ENCODE results near the gene COL6A3.
"Not testable (repeated sequence)": the region's sequence is repeated elsewhere in the genome, so short reads cannot be mapped to it uniquely, and the experiment has no call there.

Gene COL6A3

DNA sequence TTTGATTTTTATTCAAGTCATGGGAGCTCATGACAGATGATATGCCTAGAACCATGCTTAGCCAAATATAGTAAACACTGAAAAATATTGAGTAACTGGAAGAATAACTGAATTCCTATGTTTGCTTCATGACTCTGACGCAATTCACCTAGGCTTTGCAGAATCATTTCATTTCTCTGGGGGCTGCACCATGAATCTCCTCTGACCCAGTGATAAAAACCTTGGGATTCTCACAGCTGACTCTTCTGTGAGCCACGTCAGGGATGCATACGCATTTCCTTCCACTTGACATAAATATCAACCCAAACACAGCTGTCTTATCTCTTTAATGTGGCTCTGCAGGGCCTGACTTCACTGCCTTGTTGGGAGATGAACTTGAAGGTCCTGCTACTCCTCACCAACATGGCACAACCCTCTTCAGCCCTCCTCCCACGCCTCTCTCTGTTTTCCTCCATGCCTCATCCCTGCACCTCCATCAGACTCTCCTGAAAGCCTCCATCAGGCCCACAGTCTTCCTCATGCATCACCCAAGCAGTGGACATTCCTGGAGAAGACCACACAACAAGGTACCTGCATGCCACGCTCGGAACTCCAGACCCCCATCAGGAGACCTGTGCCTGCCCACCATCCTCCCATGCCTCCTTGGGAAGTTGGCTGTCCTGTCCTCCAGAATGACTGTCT is 29.8 kb downstream of the COL6A3 start:
- no peak for DNase-seq (ENCODE audit: low read depth in 2 of 3, low spot score in 2 of 3)

DNA sequence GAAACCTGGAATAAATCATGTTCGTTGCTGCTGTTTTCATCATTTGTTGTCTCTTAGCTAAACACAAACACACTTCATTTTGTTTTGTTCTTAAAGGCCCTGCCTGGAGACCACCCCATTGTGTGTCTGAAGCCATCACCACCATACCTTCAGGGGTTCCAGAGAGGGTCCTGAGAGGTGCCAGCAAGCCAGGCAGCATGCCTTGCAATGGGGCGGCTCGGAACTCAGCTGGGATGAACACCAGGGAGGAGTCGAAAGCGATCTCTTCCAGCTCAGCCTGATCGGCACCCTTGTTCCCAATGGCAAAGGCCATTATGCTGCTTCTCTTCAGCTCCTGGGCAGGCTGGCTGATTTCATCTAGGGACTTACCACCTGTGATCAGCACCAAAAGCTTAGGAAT is 33.2 kb downstream of the COL6A3 start:
- DNase-seq (ENCODE audit: low read depth in 2 of 3, low spot score in 2 of 3), result no peak

DNA sequence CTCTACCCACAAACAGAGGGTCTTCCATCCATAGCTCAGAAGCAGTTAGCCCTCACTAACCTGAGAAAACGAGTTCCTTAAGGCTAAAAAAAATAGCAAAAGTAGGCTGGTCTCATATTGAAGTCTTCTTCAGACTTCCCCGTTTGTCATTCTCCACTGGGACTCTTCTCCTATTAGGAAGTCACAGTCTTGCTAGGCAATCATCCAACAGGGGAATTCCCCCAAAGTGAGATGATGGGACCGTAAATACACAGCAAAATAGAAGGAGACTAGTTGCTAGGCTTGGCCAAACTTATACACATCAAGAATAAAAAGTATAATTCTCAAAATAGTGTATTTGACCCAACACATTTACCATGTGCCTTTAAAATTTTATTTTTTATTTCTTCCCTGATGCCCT is 34.3 kb downstream of the COL6A3 start:
- DNase-seq (ENCODE audit: low read depth in 2 of 3, low spot score in 2 of 3), result no peak

- no peak for DNase-seq (ENCODE audit: low read depth in 2 of 3, low spot score in 2 of 3)
Measured at GRCh38 chr2:237378650-237379049, 35.3 kb downstream of the COL6A3 start.

DNA sequence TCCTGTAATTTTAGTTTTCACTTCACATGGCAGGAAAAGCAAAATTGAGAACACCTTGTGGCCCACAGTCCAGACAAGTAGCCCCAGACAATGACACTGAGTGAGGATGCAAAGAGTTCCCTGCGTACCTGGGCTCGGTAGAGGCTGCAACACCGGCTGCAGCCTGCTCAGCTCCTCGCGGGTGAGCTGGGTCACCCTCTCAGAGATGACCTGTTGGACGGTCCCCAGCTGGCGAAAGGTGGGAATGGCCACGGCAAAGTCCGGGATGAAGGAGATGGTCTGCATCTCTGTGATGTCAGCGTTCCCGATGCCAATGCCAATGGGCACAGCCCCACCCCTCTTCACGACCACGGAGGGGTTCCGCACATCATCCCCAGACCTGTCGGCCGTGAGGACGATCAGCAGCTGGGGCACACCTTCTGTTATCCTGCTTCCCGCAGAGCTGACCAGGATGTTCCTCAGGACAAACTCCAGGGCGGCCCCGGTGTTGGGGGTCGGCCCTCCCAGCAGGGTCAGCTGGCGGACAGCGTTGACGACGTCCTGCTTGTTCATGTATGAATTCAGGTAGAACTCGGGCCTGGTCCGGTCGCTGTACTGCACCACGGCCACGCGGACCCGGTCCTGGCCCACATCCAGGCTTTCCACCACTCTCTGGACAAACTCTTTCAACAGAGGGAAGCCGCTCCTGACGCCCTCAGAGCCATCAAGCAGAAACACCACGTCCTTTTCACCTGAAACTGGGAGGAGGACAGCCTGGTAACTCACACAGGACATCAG is 39.5 kb downstream of the COL6A3 start:
- DNase-seq (ENCODE audit: low read depth in 2 of 3, low spot score in 2 of 3), result no peak

DNA sequence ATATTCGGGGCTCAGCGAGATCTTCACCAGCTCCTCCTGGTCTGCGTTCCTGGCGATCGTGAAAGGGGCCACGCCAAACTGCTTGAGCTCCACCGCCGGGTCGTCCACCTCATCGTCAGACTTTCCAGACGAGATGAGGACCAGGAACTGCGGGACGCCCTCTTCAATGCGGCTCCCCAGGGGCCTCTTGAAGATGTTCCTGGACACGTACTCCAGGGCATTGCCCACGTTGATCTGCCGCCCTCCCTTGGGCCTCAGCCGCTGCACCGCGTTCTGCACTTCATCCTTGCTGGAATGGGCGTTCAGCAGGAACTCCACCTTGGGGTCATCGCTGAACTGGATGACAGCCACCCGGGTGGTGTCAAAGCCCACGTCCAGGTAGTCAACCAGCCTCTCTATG is 42.1 kb downstream of the COL6A3 start:
- no peak for DNase-seq (ENCODE audit: low read depth in 2 of 3, low spot score in 2 of 3)

- DNase-seq (ENCODE audit: low read depth in 2 of 3, low spot score in 2 of 3), result no peak
Measured at GRCh38 chr2:237365671-237366070, 48.3 kb downstream of the COL6A3 start.

DNA sequence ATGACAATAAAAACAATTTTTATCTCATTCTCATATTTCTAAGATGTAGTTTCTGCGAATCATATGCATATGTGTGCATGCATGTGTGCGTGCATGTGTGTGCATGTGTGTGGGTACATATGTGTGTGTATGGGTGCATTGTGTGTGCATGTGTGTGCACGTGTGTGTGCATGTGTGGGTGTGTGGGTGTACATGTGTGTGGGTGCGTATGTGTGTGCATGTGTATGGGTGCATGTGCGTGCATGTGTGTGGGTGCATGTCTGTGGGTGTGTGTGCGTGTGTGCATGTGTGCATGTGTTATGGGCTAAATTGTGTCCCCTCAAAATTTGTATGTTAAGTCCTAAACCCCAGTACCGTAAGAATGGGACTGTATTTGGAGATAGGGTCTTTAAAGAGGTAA is 49.3 kb downstream of the COL6A3 start:
- DNase-seq (ENCODE audit: low read depth in 2 of 3, low spot score in 2 of 3), result no peak

- DNase-seq (ENCODE audit: low read depth in 2 of 3, low spot score in 2 of 3), result no peak
Measured at GRCh38 chr2:237361194-237362004, 52.6 kb downstream of the COL6A3 start.

GRCh38 chr2:237359894-237360780 is 53.8 kb downstream of the COL6A3 start:
- DNase-seq (ENCODE audit: low read depth in 2 of 3, low spot score in 2 of 3), result no peak

DNA sequence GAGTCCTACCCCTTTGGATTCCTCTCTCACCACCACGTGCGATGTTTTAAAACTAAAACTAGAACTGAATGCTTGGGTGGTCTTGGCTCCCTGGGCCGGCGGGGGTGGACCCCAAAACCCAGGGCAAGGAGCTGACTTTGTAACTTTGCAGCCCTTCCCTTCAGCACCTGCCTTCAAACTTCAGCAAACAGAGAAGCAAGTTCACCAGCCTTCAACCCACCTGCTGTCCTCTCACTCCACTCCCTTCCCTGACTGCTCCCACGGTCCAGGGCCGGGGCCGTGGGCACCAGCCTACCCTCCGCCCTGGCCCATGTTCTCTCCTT is 54.5 kb downstream of the COL6A3 start:
- DNase-seq (ENCODE audit: low read depth in 2 of 3, low spot score in 2 of 3), result no peak

DNA sequence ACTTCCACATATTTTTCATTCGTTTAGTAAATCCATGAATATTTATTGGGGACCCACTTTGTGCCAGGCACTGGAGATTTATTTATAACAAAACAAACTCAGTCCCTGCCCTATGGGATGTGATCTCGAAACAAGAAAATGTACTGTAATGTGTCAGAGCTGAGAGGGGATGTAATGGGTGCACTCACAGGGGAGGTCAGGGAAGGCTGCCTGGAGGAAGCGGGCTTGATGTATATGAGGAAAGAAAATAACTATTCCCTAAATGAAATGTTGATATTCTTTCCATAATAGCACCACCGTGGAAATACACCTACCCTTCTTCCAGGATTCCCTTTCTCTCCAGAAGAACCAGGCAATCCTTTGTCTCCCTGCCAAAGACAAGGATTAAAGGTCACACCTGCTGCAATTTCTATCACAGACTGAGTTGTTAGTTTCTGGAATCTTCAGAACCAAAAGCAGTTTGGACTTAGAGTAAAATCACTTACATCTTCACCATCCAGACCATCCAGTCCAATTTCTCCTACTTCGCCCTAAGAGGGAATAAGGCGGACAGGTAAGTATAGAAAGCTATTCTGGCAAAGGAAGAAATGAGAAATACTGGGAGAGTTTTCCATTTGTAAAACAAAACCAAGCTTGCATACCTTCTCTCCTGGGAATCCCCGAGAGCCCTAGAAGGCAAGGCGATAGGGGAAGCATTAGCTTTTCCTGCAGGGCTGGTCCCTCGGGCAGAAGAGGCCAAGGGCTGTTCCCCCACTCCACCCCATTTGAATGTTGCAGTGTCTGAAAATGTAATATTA is 55.0 kb downstream of the COL6A3 start:
- DNase-seq (ENCODE audit: low read depth in 2 of 3, low spot score in 2 of 3), result no peak

GRCh38 chr2:237355701-237356100 is 58.3 kb downstream of the COL6A3 start:
- no peak for DNase-seq (ENCODE audit: low read depth in 2 of 3, low spot score in 2 of 3)

DNA sequence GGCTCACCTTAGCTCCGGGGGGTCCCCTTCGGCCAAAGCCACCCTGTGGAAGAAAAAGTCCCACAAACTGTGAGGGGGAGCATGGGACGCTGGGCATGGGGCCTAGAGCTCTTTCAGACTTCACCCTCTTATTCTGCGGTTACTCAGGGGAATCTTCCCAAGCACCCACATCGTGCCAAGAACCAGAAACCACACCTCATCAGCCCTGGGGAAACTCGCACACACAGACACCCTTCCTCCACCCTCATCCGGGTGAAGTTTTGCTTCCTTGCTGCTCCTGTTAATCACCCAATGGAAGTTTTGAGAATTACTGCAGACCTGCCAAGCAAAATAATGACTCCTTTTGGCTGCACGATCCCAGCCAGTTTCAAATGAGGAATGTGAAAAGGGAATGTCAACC is 59.1 kb downstream of the COL6A3 start:
- no peak for DNase-seq (ENCODE audit: low read depth in 2 of 3, low spot score in 2 of 3)

- not testable (repeated sequence) for DNase-seq (ENCODE audit: low read depth in 2 of 3, low spot score in 2 of 3)
Measured at GRCh38 chr2:237354172-237354571, 59.8 kb downstream of the COL6A3 start.

- DNase-seq (ENCODE audit: low read depth in 2 of 3, low spot score in 2 of 3), result no peak
Measured at GRCh38 chr2:237353215-237353614, 60.7 kb downstream of the COL6A3 start.

GRCh38 chr2:237352279-237352845 is 61.6 kb downstream of the COL6A3 start:
- DNase-seq (ENCODE audit: low read depth in 2 of 3, low spot score in 2 of 3), result no peak

DNA sequence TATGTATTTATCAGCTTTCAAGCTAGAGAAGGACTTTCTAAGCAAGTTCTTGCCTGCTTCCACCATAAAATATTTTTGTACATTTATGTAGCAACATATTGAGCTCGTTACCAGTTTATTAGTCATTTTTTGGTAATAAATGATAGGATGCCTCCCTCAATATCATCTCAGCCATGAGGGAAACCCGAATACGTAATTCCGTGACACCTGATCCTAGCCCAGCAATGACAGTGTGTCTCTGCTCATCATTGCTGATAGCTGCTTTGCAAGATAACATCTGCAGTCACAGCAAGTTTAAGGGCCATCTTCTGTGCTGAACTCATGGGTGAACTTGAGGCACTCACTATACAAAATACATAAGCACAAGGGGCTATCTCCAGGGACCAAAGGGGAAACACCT is 62.2 kb downstream of the COL6A3 start:
- no peak for DNase-seq (ENCODE audit: low read depth in 2 of 3, low spot score in 2 of 3)

DNA sequence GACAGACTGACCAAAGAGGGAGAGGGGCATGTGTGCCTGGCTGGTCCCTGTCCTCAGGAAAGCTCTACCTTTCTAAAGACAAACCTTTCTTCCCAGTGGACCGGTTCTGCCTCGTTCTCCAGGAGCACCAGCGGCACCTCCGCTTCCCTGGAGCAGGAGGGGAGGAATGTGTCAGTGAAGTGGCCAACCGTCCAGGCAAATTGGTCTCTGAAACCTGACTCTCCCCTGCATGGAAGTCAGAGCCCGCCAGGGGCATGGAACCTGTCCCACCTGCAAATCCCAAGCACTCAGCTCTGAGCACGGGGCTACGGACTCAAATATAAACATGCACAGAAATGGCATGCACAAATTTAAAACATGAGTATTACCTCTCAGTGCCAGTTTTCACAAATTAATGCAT is 62.9 kb downstream of the COL6A3 start:
- DNase-seq (ENCODE audit: low read depth in 2 of 3, low spot score in 2 of 3), result no peak

- DNase-seq (ENCODE audit: low read depth in 2 of 3, low spot score in 2 of 3), result no peak
Measured at GRCh38 chr2:237350597-237350996, 63.4 kb downstream of the COL6A3 start.
